IPS DF 6.9 (cell line): ENCODE data around the gene KCNT2.

Source experiments
- DNase-seq: peaks from one replicate; pipeline ENCODE4 v3.0.0-alpha.2; 2013; ENCODE audit warnings: low read depth, low spot score
- H3K27ac ChIP-seq: one replicate; pipeline ENCODE4 v1.5.1; 2013; ENCODE audit warnings: low read length, control low read depth
- H3K27me3 ChIP-seq: 2 replicates; pipeline ENCODE4 v1.6.1; 2013; ENCODE audit warnings: mild to moderate bottlenecking, low read length; ENCODE audit not compliant: control insufficient read depth, insufficient read depth
- H3K36me3 ChIP-seq: 2 replicates; pipeline ENCODE4 v1.6.1; 2013; ENCODE audit warnings: low read length; ENCODE audit not compliant: control insufficient read depth, insufficient read depth
- H3K4me1 ChIP-seq: 2 replicates; pipeline ENCODE4 v1.6.1; 2013; ENCODE audit warnings: low read length; ENCODE audit not compliant: control insufficient read depth, insufficient read depth
- H3K4me3 ChIP-seq: 2 replicates; pipeline ENCODE4 v1.5.1; 2013; ENCODE audit warnings: mild to moderate bottlenecking, low read length
- H3K9me3 ChIP-seq: 2 replicates; pipeline ENCODE4 v1.6.1; 2013; ENCODE audit warnings: low read length, inconsistent platforms; ENCODE audit not compliant: control insufficient read depth, insufficient read depth
- WGBS: extraction: QIAGEN DNeasy Blood & Tissue Kit; methylation state at CpG from one replicate; pipeline ENCODE4 v1.1.7; 2013; ENCODE audit warnings: mixed read lengths, missing lambda C conversion rate; ENCODE audit not compliant: insufficient read length, insufficient coverage; 5-methylcytosine and 5-hydroxymethylcytosine counted together

The KCNT2 gene

GRCh38 chr1:196427976-196428734 lies 180.1 kb downstream of the KCNT2 start:
- Histone ChIP-seq H3K4me1 (no peaks in the 10 kb centered on the region), H3K27ac (no peak overlapping the region), H3K9me3 (no peaks in the 10 kb centered on the region), H3K27me3 (no peaks in the 10 kb centered on the region), H3K36me3 (no peaks in the 10 kb centered on the region), H3K4me3 (no peak overlapping the region)
- DNase-seq, result no peak
- WGBS, result no CpG with 5 or more reads among the region's 5 CpGs

GRCh38 chr1:196425513-196425912 lies 182.7 kb downstream of the KCNT2 start:
- no peaks in the 10 kb centered on the region for H3K9me3 ChIP-seq
- no peaks in the 10 kb centered on the region for H3K36me3 ChIP-seq
- no peak for DNase-seq
- no peak overlapping the region for H3K27ac ChIP-seq
- H3K27me3 ChIP-seq, result no peaks in the 10 kb centered on the region
- no peaks in the 10 kb centered on the region for H3K4me1 ChIP-seq
- WGBS, result no CpG with 5 or more reads among the region's 1 CpG
- H3K4me3 ChIP-seq, result no peak overlapping the region

- H3K4me1 ChIP-seq, result no peaks in the 10 kb centered on the region
- H3K9me3 ChIP-seq, result no peaks in the 10 kb centered on the region
- no peak overlapping the region for H3K4me3 ChIP-seq
- no peaks in the 10 kb centered on the region for H3K36me3 ChIP-seq
- no peaks in the 10 kb centered on the region for H3K27me3 ChIP-seq
- no peak for DNase-seq
- H3K27ac ChIP-seq, result no peak overlapping the region
Measured at GRCh38 chr1:196423612-196424011, 184.6 kb downstream of the KCNT2 start.

GRCh38 chr1:196418772-196419171 lies 189.5 kb downstream of the KCNT2 start:
- Histone ChIP-seq H3K27ac (no peak overlapping the region), H3K27me3 (no peaks in the 10 kb centered on the region), H3K9me3 (no peaks in the 10 kb centered on the region), H3K4me1 (no peaks in the 10 kb centered on the region), H3K36me3 (no peaks in the 10 kb centered on the region), H3K4me3 (no peak overlapping the region)
- no CpG with 5 or more reads among the region's 1 CpG for WGBS
- DNase-seq, result no peak

- no CpG with 5 or more reads among the region's 1 CpG for WGBS
- H3K27ac ChIP-seq, result no peak overlapping the region
- H3K36me3 ChIP-seq, result no peaks in the 10 kb centered on the region
- no peak for DNase-seq
- no peaks in the 10 kb centered on the region for H3K4me1 ChIP-seq
- H3K4me3 ChIP-seq, result no peak overlapping the region
- H3K9me3 ChIP-seq, result no peaks in the 10 kb centered on the region
- no peaks in the 10 kb centered on the region for H3K27me3 ChIP-seq
Measured at GRCh38 chr1:196415978-196416377, 192.3 kb downstream of the KCNT2 start.

GRCh38 chr1:196412326-196412725 lies 195.9 kb downstream of the KCNT2 start:
- Histone ChIP-seq H3K27ac (no peak overlapping the region), H3K4me3 (no peak overlapping the region)

GRCh38 chr1:196410768-196411167 lies 197.5 kb downstream of the KCNT2 start:
- DNase-seq, result no peak
- no peaks in the 10 kb centered on the region for H3K36me3 ChIP-seq
- no peak overlapping the region for H3K4me3 ChIP-seq
- no peaks in the 10 kb centered on the region for H3K4me1 ChIP-seq
- H3K9me3 ChIP-seq, result no peaks in the 10 kb centered on the region
- H3K27me3 ChIP-seq, result no peaks in the 10 kb centered on the region
- H3K27ac ChIP-seq, result no peak overlapping the region

More at GRCh38 chr1:196412326-196412725, 195.9 kb downstream of the KCNT2 start:
- WGBS, result no CpG with 5 or more reads among the region's 2 CpGs
- Histone ChIP-seq H3K9me3 (no peaks in the 10 kb centered on the region), H3K36me3 (no peaks in the 10 kb centered on the region), H3K4me1 (no peaks in the 10 kb centered on the region), H3K27me3 (no peaks in the 10 kb centered on the region)
- no peak for DNase-seq

- no peaks in the 10 kb centered on the region for H3K27me3 ChIP-seq
- H3K4me3 ChIP-seq, result no peak overlapping the region
- WGBS, result no CpG with 5 or more reads among the region's 2 CpGs
- no peaks in the 10 kb centered on the region for H3K4me1 ChIP-seq
- DNase-seq, result no peak
- no peaks in the 10 kb centered on the region for H3K36me3 ChIP-seq
- no peak overlapping the region for H3K27ac ChIP-seq
- no peaks in the 10 kb centered on the region for H3K9me3 ChIP-seq
Measured at GRCh38 chr1:196409586-196409985, 198.7 kb downstream of the KCNT2 start.

- Histone ChIP-seq H3K4me3 (no peak overlapping the region), H3K9me3 (no peaks in the 10 kb centered on the region), H3K27ac (no peak overlapping the region), H3K36me3 (no peaks in the 10 kb centered on the region), H3K27me3 (no peaks in the 10 kb centered on the region), H3K4me1 (no peaks in the 10 kb centered on the region)
- DNase-seq, result no peak
- WGBS, result no CpG with 5 or more reads among the region's 2 CpGs
Measured at GRCh38 chr1:196407358-196408051, 200.7 kb downstream of the KCNT2 start.

GRCh38 chr1:196405839-196406238 lies 202.4 kb downstream of the KCNT2 start:
- Histone ChIP-seq H3K9me3 (no peaks in the 10 kb centered on the region), H3K36me3 (no peaks in the 10 kb centered on the region), H3K4me1 (no peaks in the 10 kb centered on the region), H3K4me3 (no peak overlapping the region), H3K27ac (no peak overlapping the region), H3K27me3 (no peaks in the 10 kb centered on the region)
- no peak for DNase-seq
- no CpG with 5 or more reads among the region's 2 CpGs for WGBS
